HepG2 (cell line): ENCODE results near the gene PTGIS. TPM values are rescaled to one million over a fixed set of nuclear protein-coding genes. Genes with fewer than 3 reads are reported as not detected.

Source experiments
- ADNP ChIP-seq: sonication (generic); formaldehyde crosslinking; IDR thresholded peaks from 2 replicates; pipeline ENCODE4 v1.4.0; 2020; ENCODE audit warnings: missing genetic modification reagents
- ATF4 ChIP-seq, 2 experiments: fragments of 450-650 bp in 1 of 2; sonication (generic) in 1 of 2; formaldehyde crosslinking; IDR thresholded peaks; 2 replicates each; pipeline versions ENCODE4 v1.5.0 to v1.8.0; 2020 to 2022; ENCODE audit warnings: mild to moderate bottlenecking in 1 of 2, missing genetic modification reagents in 1 of 2
- CEBPZ ChIP-seq: IDR thresholded peaks from 2 replicates; pipeline ENCODE4 v1.6.1; 2012; ENCODE audit warnings: low read length, improper control_type of control experiment
- EED ChIP-seq: sonication (generic); formaldehyde crosslinking; IDR thresholded peaks from 2 replicates; pipeline ENCODE4 v1.5.0; 2020; ENCODE audit warnings: mild to moderate bottlenecking, missing genetic modification reagents
- ELF3 ChIP-seq: IDR thresholded peaks from 2 replicates; pipeline ENCODE4 v1.6.1; 2016; ENCODE audit warnings: missing genetic modification reagents, missing compliant biosample characterization
- FOXJ3 ChIP-seq: sonication (generic); formaldehyde crosslinking; IDR thresholded peaks from 2 replicates; pipeline ENCODE4 v1.4.0; 2020; ENCODE audit warnings: missing genetic modification reagents, mild to moderate bottlenecking, borderline replicate concordance
- HNF4A ChIP-seq: sonication (generic); formaldehyde crosslinking; IDR thresholded peaks from 2 replicates; pipeline ENCODE4 v1.4.0; 2020; ENCODE audit warnings: missing genetic modification reagents
- KIAA2018 ChIP-seq: sonication (generic); formaldehyde crosslinking; IDR thresholded peaks from 2 replicates; pipeline ENCODE4 v1.5.0; 2020; ENCODE audit warnings: mild to moderate bottlenecking, missing genetic modification reagents, borderline replicate concordance
- MEIS2 ChIP-seq: sonication (generic); formaldehyde crosslinking; IDR thresholded peaks from 2 replicates; pipeline ENCODE4 v1.9.0; 2021; ENCODE audit warnings: mild to moderate bottlenecking, missing genetic modification reagents
- MIER2 ChIP-seq: IDR thresholded peaks from 2 replicates; pipeline ENCODE4 v1.6.1; 2016; ENCODE audit warnings: missing biosample characterization, missing genetic modification reagents
- NFE2L2 ChIP-seq: fragments of 150-350 bp; IDR thresholded peaks from 2 replicates; pipeline ENCODE4 v1.6.1; 2014; ENCODE audit warnings: low read length
- NRL ChIP-seq: sonication (generic); formaldehyde crosslinking; IDR thresholded peaks from 2 replicates; pipeline ENCODE4 v1.5.0; 2020; ENCODE audit warnings: missing genetic modification reagents, mild to moderate bottlenecking, moderate library complexity, borderline replicate concordance
- TBL1XR1 ChIP-seq: fragments of 150-350 bp; IDR thresholded peaks from 2 replicates; pipeline ENCODE4 v1.6.1; 2014; ENCODE audit warnings: borderline replicate concordance, low read length; ENCODE audit not compliant: partially characterized antibody
- ZFY ChIP-seq: sonication (generic); formaldehyde crosslinking; IDR thresholded peaks from 2 replicates; pipeline ENCODE4 v1.4.0; 2020; ENCODE audit warnings: missing genetic modification reagents
- ZNF253 ChIP-seq: sonication (generic); formaldehyde crosslinking; IDR thresholded peaks from 2 replicates; pipeline ENCODE4 v1.8.0; 2022; ENCODE audit warnings: mild to moderate bottlenecking, missing genetic modification reagents, borderline replicate concordance
- ZNF556 ChIP-seq: sonication (generic); formaldehyde crosslinking; IDR thresholded peaks from 2 replicates; pipeline ENCODE4 v1.4.0; 2020; ENCODE audit warnings: mild to moderate bottlenecking, missing genetic modification reagents, borderline replicate concordance
- ZNF792 ChIP-seq: IDR thresholded peaks from 2 replicates; pipeline ENCODE4 v1.6.1; 2016
- polyA plus RNA-seq, 8 experiments: library from polyadenylated mRNA; depleted of rRNA in 3 of 8; stranded (reverse) in 7 of 8; unstranded in 1 of 8; fragments of >200 nt; fragmentation: Illumina TruSeq in 4 of 8; extraction: Trizol in 4 of 8; gene quantifications; 2 replicates each; pipeline versions ENCODE4 v1.2.1 to v1.2.3, GENCODE V29; 2011 to 2016; ENCODE audit warnings: low read depth in 4 of 8, missing spikeins in 1 of 8, mixed read lengths in 1 of 8; ENCODE audit not compliant: insufficient read depth in 1 of 8
- total RNA-seq, 5 experiments: library from RNA; depleted of rRNA; stranded (reverse); fragments of >200 nt; fragmentation: Illumina TruSeq; extraction: Trizol; gene quantifications; 2 replicates each; pipeline ENCODE4 v1.2.3, GENCODE V29; 2016; ENCODE audit warnings: low read depth in 1 of 5

PTGIS gene
- total and polyA plus RNA-seq, 2 of the 13 experiments (the other 11 are each of a cell fraction or from before 2014, with no cell fraction given): not detected

GRCh38 chr20:49541733-49542513 is 26.0 kb downstream of the PTGIS start (continued):
- TF ChIP-seq ZNF556 (CRISPR knock-in tag): peak; percentile 67; the same call in 1 of the 2 replicates
- TF ChIP-seq ADNP (CRISPR knock-in tag): peak; percentile 82; the same call in 1 of the 2 replicates
- peak; percentile 61 for TF ChIP-seq ELF3 (CRISPR knock-in tag)
- no peak for TF ChIP-seq TBL1XR1
- no peak for TF ChIP-seq KIAA2018
- peak; percentile 33; the same call in 1 of the 2 replicates for TF ChIP-seq FOXJ3 (CRISPR knock-in tag)
- peak; percentile 49; the same call in 1 of the 2 replicates for TF ChIP-seq ZFY
- no peak for TF ChIP-seq CEBPZ
- 0 out of 2 replicates have a peak, but pooled peaks have one; percentile 25 for TF ChIP-seq EED
- TF ChIP-seq ZNF253 (CRISPR knock-in tag): no peak
- TF ChIP-seq ATF4 (CRISPR knock-in tag; IDR thresholded peaks at IDR 0.05): no peak
- TF ChIP-seq MEIS2: peak; percentile 81
- TF ChIP-seq HNF4A (CRISPR knock-in tag): peak; percentile 43
- 0 out of 2 replicates have a peak, but pooled peaks have one; percentile 30 for TF ChIP-seq ZNF792 (CRISPR knock-in tag)
- peak; percentile 69; the same call in 1 of the 2 replicates for TF ChIP-seq NRL (CRISPR knock-in tag)
- no peak for TF ChIP-seq NFE2L2
- TF ChIP-seq MIER2 (CRISPR knock-in tag): peak; percentile 71; the same call in 1 of the 2 replicates
